OCI-LY7 (cell line): ENCODE measurements around the gene ACACB. TPM values are rescaled to one million over a fixed set of nuclear protein-coding genes. Genes with fewer than 3 reads are reported as not detected.

ENCODE experiments used
- BruUV-seq: library from RNA; stranded (reverse); fragments of 400-500 nt; replicated peaks from 2 replicates; lab custom pipeline; 2021; lab: Mats Ljungman, UMichigan
- CTCF ChIA-PET: fragments of 300-600 bp; sonication (Branson Sonifier 250); formaldehyde crosslinking; loops from one replicate; lab custom pipeline; 2022; ENCODE audit warnings: antibody characterized with exemption; ENCODE audit not compliant: unreplicated experiment; lab: Charles Lee
- POLR2A ChIA-PET: fragments of 300-600 bp; sonication (Branson Sonifier 250); formaldehyde crosslinking; loops from one replicate; lab custom pipeline; 2022; ENCODE audit warnings: antibody characterized with exemption; lab: Charles Lee
- DNase-seq: peaks from one replicate; pipeline ENCODE4 v3.0.0-alpha.2; 2015; ENCODE audit warnings: low spot score
- H2AFZ ChIP-seq: fragments of 200-600 bp; sonication (generic), shearing (Covaris generic); 2 replicates; pipeline ENCODE4 v1.6.1; 2014; ENCODE audit warnings: mild to moderate bottlenecking, antibody characterized with exemption, low read length, moderate library complexity
- H3K27ac ChIP-seq: fragments of 200-600 bp; sonication (generic); 2 replicates; pipeline ENCODE4 v1.5.1; 2014; ENCODE audit warnings: mixed run types, low read depth, mild to moderate bottlenecking, moderate library complexity, low read length, inconsistent platforms; ENCODE audit not compliant: poor library complexity, severe bottlenecking
- H3K36me3 ChIP-seq: fragments of 200-600 bp; sonication (generic); 2 replicates; pipeline ENCODE4 v1.6.1; 2014; ENCODE audit warnings: mild to moderate bottlenecking, antibody characterized with exemption, low read length, moderate library complexity, mixed read lengths; ENCODE audit not compliant: insufficient read depth
- H3K4me1 ChIP-seq: fragments of 200-600 bp; sonication (generic); 2 replicates; pipeline ENCODE4 v1.5.1; 2014; ENCODE audit warnings: mild to moderate bottlenecking, low read length; ENCODE audit not compliant: insufficient read depth, poor library complexity, severe bottlenecking
- H3K4me2 ChIP-seq: fragments of 200-600 bp; sonication (generic); 2 replicates; pipeline ENCODE4 v1.6.1; 2014; ENCODE audit warnings: mild to moderate bottlenecking, low read length
- H3K4me3 ChIP-seq: fragments of 200-600 bp; sonication (generic); 2 replicates; pipeline ENCODE4 v1.5.1; 2014; ENCODE audit warnings: mild to moderate bottlenecking, low read depth, low read length; ENCODE audit not compliant: poor library complexity, severe bottlenecking
- H3K79me2 ChIP-seq: fragments of 200-600 bp; sonication (generic); 2 replicates; pipeline ENCODE4 v1.6.1; 2016; ENCODE audit warnings: low read depth, mild to moderate bottlenecking, low read length, moderate library complexity, mixed read lengths; ENCODE audit not compliant: insufficient read depth
- H3K9me2 ChIP-seq: fragments of 200-600 bp; sonication (generic); 2 replicates; pipeline ENCODE4 v1.6.1; 2016; ENCODE audit warnings: mild to moderate bottlenecking, low read length, mixed read lengths; ENCODE audit not compliant: insufficient read depth
- H3K9me3 ChIP-seq: fragments of 200-600 bp; sonication (generic); 2 replicates; pipeline ENCODE4 v1.6.1; 2014; ENCODE audit warnings: mild to moderate bottlenecking, mixed run types, low read length, mixed read lengths
- H4K20me1 ChIP-seq: fragments of 200-600 bp; sonication (generic); 2 replicates; pipeline ENCODE4 v1.6.1; 2014; ENCODE audit warnings: mild to moderate bottlenecking, antibody characterized with exemption, low read length, moderate library complexity, mixed read lengths; ENCODE audit not compliant: insufficient read depth
- CTCF ChIP-seq: fragments of 200-600 bp; sonication (generic); conservative IDR thresholded peaks from 2 replicates; pipeline ENCODE4 v1.5.1; 2014; ENCODE audit warnings: mild to moderate bottlenecking, antibody characterized with exemption, low read length, moderate library complexity, mixed read lengths
- EZH2phosphoT487 ChIP-seq: fragments of 200-600 bp; sonication (generic); IDR thresholded peaks from 2 replicates; pipeline ENCODE4 v1.6.1; 2018; ENCODE audit warnings: low read depth, borderline replicate concordance, mild to moderate bottlenecking, mixed run types, antibody characterized with exemption, low read length, moderate library complexity, mixed read lengths
- intact Hi-C: fragments of 100-400 bp; cut with micrococcal nuclease; formaldehyde crosslinking; loops from one replicate; pipeline ENCODE4 v1.10.0; 2022; ENCODE audit not compliant: unreplicated experiment
- total RNA-seq, 2 experiments: library from RNA; depleted of rRNA in 1 of 2; stranded (reverse); fragments of >200 nt in 1 of 2; shearing (Covaris generic) in 1 of 2; gene quantifications; 2 replicates each; pipeline ENCODE4 v1.2.3, GENCODE V29; 2014 to 2022

Gene ACACB
- total RNA-seq, 2 experiments from 2014 or later = 19.7 to 45.1 TPM

DNA sequence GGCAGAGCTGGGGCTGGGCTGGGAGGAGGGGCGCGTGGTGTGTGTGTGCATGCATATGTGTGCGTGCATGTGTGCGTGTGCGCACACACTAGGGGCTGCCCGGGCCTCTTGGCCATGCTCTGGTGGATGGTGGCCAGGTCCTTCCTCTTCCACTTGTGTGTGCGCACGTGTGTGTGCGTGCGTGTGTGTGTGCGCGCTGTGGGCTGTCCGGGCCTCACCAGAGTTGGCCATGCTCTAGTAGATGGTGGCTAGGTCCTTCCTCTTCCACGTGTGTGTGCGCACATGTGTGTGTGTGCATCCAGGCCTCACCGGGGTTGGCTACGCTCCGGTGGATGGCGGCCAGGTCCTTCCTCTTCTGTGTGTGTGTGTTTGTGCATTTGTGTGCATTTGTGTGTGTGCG lies 168.0 kb downstream of the ACACB start:
- no TSS peak for BruUV-seq
- POLR2A ChIA-PET = no interaction called here
- Histone ChIP-seq H3K79me2 (no peaks in the 10 kb centered on the region), H3K4me1 (no peaks in the 10 kb centered on the region), H3K27ac (no peak overlapping the region), H3K4me2 (no peak overlapping the region), H3K9me2 (no peaks in the 10 kb centered on the region), H4K20me1 (no peaks in the 10 kb centered on the region), H2AFZ (no peak overlapping the region), H3K4me3 (no peak overlapping the region), H3K9me3 (no peaks in the 10 kb centered on the region), H3K36me3 (no peaks in the 10 kb centered on the region)
- CTCF ChIA-PET = no interaction called here
- no peak for DNase-seq
- TF ChIP-seq CTCF = no peak
- TF ChIP-seq EZH2phosphoT487 = no peak
- intact Hi-C loops = no loop called here

DNA sequence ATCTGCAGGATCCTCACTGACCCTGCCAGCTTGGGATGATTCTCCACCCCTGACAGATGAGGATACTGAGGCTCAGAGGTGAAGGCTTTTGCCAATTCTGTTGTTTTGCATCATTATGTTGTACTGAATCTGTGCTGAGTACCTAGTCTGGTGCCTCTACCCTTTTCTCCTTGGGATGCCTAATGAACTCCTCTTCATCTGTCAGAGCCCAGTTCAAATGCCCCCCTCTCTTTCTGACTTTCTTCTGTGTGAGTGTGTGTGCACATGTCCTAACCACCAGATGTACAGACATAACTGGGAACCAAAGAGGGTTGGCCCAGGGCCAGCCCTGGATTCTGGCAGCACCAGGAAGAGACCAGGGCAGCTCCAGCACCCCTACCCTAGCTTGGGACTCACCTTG lies 169.9 kb downstream of the ACACB start:
- intact Hi-C loops = no loop called here
- Histone ChIP-seq H3K79me2 (no peaks in the 10 kb centered on the region), H4K20me1 (no peaks in the 10 kb centered on the region), H3K4me2 (no peak overlapping the region), H3K9me3 (no peaks in the 10 kb centered on the region), H3K4me3 (no peak overlapping the region), H3K4me1 (no peaks in the 10 kb centered on the region), H3K27ac (no peak overlapping the region), H2AFZ (no peak overlapping the region), H3K36me3 (no peaks in the 10 kb centered on the region), H3K9me2 (no peaks in the 10 kb centered on the region)
- no TSS peak for BruUV-seq
- ChIA-PET POLR2A (no interaction called here), CTCF (no interaction called here)
- TF ChIP-seq CTCF (no peak), EZH2phosphoT487 (no peak)
- DNase-seq = no peak

GRCh38 chr12:109286652-109287051 lies 170.3 kb downstream of the ACACB start:
- H3K9me3 ChIP-seq = no peaks in the 10 kb centered on the region
- no TSS peak for BruUV-seq
- no peaks in the 10 kb centered on the region for H3K4me1 ChIP-seq
- no peaks in the 10 kb centered on the region for H4K20me1 ChIP-seq
- TF ChIP-seq CTCF = no peak
- TF ChIP-seq EZH2phosphoT487 = no peak
- H3K27ac ChIP-seq = no peak overlapping the region
- no peaks in the 10 kb centered on the region for H3K9me2 ChIP-seq
- no peak for DNase-seq
- ChIA-PET CTCF (no interaction called here), POLR2A (no interaction called here)
- no peak overlapping the region for H3K4me2 ChIP-seq
- intact Hi-C loops = no loop called here
- H3K4me3 ChIP-seq = no peak overlapping the region
- no peak overlapping the region for H2AFZ ChIP-seq
- no peaks in the 10 kb centered on the region for H3K36me3 ChIP-seq
- H3K79me2 ChIP-seq = no peaks in the 10 kb centered on the region
